Measurements from ENCODE around the gene APBB2.

The APBB2 gene

DNA sequence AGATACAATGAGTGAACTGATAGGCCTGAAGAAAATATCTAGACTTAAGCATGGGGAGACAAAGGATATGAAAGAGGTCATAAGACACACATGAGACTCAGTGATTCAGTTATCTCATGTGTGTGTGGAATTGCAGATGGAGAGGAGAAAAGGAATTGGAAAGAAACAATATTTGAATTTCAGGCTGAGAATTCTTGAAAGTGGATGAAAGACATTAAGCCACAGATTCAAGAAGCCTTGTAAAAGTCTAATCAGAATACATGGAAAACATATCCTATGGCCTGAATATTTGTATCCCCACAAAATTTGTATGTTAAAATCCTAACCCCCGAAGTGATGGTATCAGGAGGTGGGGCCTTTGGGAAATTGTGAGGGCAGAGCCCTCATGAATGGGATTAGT lies 436.3 kb downstream of the APBB2 start:
- TF ChIP-seq, protein P1, sequence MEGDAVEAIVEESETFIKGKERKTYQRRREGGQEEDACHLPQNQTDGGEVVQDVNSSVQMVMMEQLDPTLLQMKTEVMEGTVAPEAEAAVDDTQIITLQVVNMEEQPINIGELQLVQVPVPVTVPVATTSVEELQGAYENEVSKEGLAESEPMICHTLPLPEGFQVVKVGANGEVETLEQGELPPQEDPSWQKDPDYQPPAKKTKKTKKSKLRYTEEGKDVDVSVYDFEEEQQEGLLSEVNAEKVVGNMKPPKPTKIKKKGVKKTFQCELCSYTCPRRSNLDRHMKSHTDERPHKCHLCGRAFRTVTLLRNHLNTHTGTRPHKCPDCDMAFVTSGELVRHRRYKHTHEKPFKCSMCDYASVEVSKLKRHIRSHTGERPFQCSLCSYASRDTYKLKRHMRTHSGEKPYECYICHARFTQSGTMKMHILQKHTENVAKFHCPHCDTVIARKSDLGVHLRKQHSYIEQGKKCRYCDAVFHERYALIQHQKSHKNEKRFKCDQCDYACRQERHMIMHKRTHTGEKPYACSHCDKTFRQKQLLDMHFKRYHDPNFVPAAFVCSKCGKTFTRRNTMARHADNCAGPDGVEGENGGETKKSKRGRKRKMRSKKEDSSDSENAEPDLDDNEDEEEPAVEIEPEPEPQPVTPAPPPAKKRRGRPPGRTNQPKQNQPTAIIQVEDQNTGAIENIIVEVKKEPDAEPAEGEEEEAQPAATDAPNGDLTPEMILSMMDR (IDR thresholded peaks at IDR 0.05; ENCODE audit: low read depth, low read length, missing control alignments), result no peak
- DNase-seq (ENCODE audit: extremely low read depth, low read depth), result no peak
- H3K4me3 ChIP-seq (replicated peaks; ENCODE audit: low read depth, low read length), result no peak overlapping the region

DNA sequence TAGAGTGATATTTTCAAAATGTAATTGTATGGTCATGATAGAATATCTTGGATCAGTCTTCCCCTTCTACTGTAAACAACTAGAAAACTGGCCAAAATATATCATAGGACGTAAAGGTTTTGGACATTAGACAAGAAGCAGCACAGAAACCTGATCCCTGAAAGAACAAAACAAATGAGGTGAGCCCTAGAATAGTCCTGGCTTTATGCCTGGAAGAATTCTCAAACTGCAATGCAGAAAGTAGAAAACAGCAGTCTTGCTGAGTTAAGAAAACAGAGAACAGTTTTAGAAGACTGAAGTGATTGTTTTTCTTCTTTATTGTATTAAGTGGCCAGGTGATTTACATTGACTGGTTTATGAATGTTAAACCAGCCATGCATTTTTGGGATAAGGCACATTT lies 445.1 kb downstream of the APBB2 start:
- TF ChIP-seq, protein P1 (IDR thresholded peaks at IDR 0.05; ENCODE audit: low read depth, low read length, missing control alignments), result no peak
- DNase-seq (ENCODE audit: extremely low read depth, low read depth), result no peak
- no peak overlapping the region for H3K4me3 ChIP-seq (replicated peaks; ENCODE audit: low read depth, low read length)

DNA sequence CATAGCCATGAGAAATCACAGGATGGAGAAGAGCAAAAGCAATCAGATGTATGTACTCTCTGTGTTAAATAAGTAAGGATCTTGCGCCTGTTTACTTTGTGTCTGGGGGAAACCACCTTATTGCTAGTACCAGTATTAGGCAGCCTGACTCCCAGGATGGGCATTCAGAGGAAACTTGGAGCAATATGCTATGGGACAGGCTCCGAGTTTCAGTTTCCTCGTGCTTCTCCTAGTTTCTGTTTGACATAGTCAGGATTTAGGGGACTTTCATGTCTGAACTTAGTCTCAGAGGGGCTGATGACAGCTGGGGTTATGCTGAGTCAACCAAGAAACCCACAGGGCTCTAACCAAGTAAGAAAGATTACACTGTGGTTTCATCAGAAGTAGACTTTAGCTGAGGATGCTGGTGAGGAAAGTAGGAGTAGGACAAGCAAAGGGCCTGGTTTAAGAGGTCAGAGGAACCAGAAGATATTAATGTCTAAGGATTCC lies 451.1 kb downstream of the APBB2 start:
- TF ChIP-seq, protein P1 (IDR thresholded peaks at IDR 0.05; ENCODE audit: low read depth, low read length, missing control alignments), result no peak
- DNase-seq (ENCODE audit: extremely low read depth, low read depth), result no peak
- H3K4me3 ChIP-seq (replicated peaks; ENCODE audit: low read depth, low read length), result no peak overlapping the region
